GM18907 (cell line): ENCODE measurements around the gene SLC22A31.

Experiments
- ATAC-seq: cut with Tn5 transposase; IDR thresholded peaks from one replicate; pipeline ENCODE4 v1.9.1; 2021; ENCODE audit warnings: mild to moderate bottlenecking, moderate library complexity; ENCODE audit not compliant: unreplicated experiment

Gene SLC22A31

GRCh38 chr16:89152831-89153700 is 47.3 kb downstream of the SLC22A31 start:
- no peak for ATAC-seq

- ATAC-seq, result no peak
Measured at GRCh38 chr16:89150981-89151380, 49.4 kb downstream of the SLC22A31 start.

GRCh38 chr16:89150090-89150835 is 50.1 kb downstream of the SLC22A31 start:
- no peak for ATAC-seq

GRCh38 chr16:89149386-89149785 is 51.0 kb downstream of the SLC22A31 start:
- ATAC-seq, result no peak

- ATAC-seq, result no peak
Measured at GRCh38 chr16:89147085-89147817, 53.1 kb downstream of the SLC22A31 start.

- no peak for ATAC-seq
Measured at GRCh38 chr16:89146211-89147005, 53.9 kb downstream of the SLC22A31 start.
